CD4-positive, alpha-beta T cell treated with Interleukin-15 for 4 hours (primary cell): Measurements from ENCODE around the gene AHRR.
A peak's percentile ranks its signal among the peaks of the same experiment; 100 is the strongest.
"Not testable (repeated sequence)": the region's sequence is repeated elsewhere in the genome, so short reads cannot be mapped to it uniquely, and the experiment has no call there.

Experiments
- DNase-seq: peaks from one replicate; pipeline ENCODE4 v3.0.0-alpha.2; 2020; ENCODE audit warnings: low spot score

The AHRR gene

GRCh38 chr5:395921-396530, 74.5 kb downstream of the AHRR start:
- DNase-seq: no peak

GRCh38 chr5:396531-396961, 75.0 kb downstream of the AHRR start:
- no peak for DNase-seq

GRCh38 chr5:398141-398474, 76.6 kb downstream of the AHRR start:
- DNase-seq: not testable (repeated sequence)

- DNase-seq: no peak
These were observed 77.2 kb downstream of the AHRR start for GRCh38 chr5:398475-399295.

- peak; percentile 21 for DNase-seq
These were observed 78.1 kb downstream of the AHRR start for GRCh38 chr5:399296-400281.

- no peak for DNase-seq
These were observed 79.0 kb downstream of the AHRR start for GRCh38 chr5:400282-401145.

GRCh38 chr5:401146-402034, 79.9 kb downstream of the AHRR start:
- DNase-seq: no peak

- not testable (repeated sequence) for DNase-seq
These were observed 80.7 kb downstream of the AHRR start for GRCh38 chr5:402219-402614.

- no peak for DNase-seq
These were observed 81.3 kb downstream of the AHRR start for GRCh38 chr5:402615-403359.

- DNase-seq: no peak
These were observed 82.5 kb downstream of the AHRR start for GRCh38 chr5:403995-404394.

- DNase-seq: no peak
These were observed 83.2 kb downstream of the AHRR start for GRCh38 chr5:404666-405241.

GRCh38 chr5:405421-405820, 83.9 kb downstream of the AHRR start:
- DNase-seq: no peak

- DNase-seq: no peak
These were observed 84.5 kb downstream of the AHRR start for GRCh38 chr5:406041-406440.

GRCh38 chr5:407051-407450, 85.5 kb downstream of the AHRR start:
- DNase-seq: no peak

GRCh38 chr5:407801-408268, 86.3 kb downstream of the AHRR start:
- no peak for DNase-seq

GRCh38 chr5:410911-411517, 89.5 kb downstream of the AHRR start:
- no peak for DNase-seq

GRCh38 chr5:411728-412127, 90.2 kb downstream of the AHRR start:
- DNase-seq: no peak

- not testable (repeated sequence) for DNase-seq
These were observed 93.7 kb downstream of the AHRR start for GRCh38 chr5:414991-415927.
